Measurements from ENCODE around the gene GJE1.

The GJE1 gene

DNA sequence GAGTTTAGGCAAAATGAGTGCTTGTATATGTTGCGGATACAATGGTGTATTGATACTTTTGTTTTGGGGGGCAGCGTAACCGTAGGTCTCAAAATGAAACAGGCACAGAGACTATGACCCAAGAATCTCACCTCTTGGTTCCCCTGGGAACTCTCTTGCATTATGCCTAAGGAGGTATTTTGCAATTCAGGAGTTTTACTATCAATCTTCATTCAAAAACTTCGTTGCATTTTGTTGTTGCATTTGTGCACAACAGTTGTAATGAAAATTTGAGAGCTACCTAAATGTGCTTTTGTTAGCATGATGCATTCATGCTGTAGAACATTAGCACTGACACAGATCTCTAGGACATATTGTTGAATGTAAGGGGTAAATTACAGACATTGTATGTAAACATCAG, 32.5 kb downstream of the GJE1 start:
- DNase-seq (ENCODE audit: low spot score): no peak

DNA sequence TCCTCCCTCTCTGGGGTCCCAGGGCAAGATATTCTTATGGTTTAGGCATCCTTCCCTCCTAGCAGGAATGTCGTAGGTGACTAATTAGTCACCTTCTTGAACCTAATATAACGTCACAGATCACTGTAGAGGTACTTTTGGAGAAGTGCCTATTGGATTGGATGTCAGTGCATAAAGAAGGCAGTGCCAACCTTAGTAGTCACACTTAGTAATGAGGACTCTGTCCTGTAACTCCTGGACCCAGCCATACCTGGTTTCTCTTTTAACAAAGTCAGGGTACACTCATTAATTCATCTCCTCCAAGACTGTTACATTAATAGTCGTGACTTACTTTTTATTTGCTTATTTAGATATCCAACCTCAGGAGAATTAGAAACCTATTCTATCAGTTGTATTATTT, 34.3 kb downstream of the GJE1 start:
- DNase-seq (ENCODE audit: low spot score): no peak

DNA sequence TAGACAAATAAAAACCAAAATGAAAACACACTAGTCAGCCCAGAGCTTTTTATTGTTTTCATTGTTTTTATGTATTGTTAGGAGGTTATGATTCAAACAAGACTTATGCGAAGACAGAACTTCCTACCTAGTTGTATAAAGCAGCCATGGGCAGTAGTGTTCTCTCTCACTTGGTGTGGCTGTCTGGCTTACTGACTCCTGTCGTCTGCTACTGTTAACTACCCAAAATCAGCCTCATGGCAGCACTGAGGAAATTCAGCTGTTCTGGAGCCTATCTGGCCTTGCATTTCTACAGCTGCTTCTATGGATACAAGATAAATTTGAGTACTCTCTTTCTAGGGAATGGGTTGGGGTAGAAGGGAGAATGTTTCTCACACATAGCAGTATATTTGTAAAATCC, 34.8 kb downstream of the GJE1 start:
- DNase-seq (ENCODE audit: low spot score): no peak

DNA sequence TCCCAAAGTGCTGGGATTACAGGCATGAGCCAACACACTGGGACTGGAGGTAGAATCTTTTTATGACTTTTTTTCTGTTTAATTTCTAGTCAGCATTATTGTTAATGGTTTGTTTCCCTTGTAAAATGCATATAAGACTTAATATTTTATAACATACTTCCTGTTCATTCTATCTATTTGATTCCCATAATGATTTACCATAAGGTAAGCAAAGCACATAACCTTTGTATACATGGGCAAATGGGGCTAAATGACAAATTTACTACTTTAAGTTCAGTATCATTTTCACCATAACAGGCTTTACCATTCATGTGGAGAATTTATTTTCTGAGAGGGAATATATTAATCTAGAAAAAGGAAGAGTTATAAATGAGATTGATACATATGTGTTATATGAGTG, 38.6 kb downstream of the GJE1 start:
- no peak for DNase-seq (ENCODE audit: low spot score)

DNA sequence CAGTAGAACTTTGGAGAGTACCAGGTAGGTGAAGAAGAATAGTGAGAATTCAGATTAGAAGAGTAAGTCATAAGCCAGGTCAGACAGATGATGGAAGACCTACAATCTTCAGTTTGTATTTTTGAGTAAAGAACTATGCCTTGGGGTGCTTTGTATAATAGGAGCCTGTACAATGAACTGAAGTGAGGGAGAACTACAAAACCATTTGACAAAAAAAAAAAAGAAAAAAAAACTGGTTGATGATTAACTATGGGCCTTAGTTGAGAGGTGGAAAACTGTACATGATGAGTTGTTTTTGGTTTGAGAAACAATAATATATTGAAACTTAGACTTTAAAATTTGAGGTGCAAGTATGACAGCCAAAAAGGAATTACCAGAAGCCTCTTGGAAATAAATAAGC, 40.0 kb downstream of the GJE1 start:
- DNase-seq (ENCODE audit: low spot score): no peak

DNA sequence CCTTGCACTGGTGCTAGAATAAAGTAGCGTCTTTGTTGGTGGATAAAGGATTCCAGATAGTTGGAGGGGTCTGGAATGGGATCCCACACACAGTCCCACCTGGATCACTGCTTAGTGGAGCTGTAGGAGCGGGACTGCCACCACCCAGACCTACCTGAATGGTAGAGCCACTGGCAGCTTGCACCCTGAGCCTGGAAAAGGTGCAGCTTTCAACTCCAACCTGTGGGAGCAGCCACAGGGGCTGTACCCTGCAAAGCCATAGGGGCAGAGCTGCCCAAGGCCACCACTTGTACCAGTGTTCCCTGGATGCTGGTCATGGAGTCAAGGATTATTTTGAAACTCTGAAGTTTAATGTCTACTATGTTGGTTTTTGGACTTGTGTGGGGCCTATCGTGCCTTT, 41.3 kb downstream of the GJE1 start:
- DNase-seq (ENCODE audit: low spot score): no peak

DNA sequence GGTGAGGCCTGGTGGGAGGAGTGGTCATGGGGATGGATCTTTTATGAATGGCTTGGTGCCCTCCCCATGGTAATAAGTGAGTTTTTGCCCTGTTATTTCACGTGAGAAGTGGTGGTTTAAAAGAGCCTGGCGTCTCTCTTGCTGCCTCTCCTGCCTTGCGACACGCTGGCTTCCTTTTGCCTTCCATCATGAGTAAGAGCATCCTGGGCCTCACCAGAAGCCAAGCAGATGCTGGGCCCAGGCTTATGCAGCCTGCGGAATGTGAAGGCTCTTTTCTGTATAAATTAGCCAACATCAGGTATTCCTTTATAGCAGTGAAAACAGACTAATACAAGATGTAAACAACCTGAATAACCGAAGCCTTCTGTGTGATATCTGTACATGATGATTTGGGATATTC, 42.0 kb downstream of the GJE1 start:
- no peak for DNase-seq (ENCODE audit: low spot score)

DNA sequence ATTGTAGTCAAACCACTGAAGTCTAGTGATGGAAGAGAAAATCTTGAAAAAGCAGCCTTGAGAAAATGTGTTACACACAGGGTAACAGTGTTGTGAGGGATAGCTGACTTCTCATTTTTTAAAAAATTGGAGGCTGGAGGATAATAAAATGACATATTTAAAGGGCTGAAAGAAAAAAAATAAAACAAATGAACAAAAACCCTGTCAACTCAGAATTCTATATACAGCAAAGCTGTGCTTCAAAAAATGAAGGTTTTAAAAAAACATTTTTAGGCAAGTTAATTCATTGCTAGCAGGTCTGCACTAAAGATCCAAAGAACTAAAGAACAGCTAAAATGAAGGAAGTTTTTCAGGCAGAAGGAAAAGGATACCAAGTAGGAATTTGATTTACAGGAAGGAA, 45.4 kb downstream of the GJE1 start:
- no peak for DNase-seq (ENCODE audit: low spot score)

DNA sequence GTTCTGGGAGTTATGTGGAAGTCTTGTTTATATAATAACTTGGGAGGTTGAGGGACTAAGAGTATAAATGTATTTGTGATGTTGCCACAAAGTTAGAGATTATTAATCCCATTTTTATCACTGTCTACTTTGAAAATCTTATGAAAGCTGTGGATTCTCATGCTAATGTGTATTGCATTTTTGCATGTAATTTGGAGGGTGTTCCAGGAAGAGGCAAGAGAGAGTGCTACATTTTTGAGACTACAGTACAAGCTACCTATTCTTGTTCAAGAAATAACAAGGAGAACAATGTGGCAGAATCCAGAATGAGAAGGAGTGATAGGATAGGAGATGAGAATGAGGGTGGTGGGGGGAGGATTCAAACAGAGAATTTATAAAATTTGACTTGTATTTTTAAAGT, 49.3 kb downstream of the GJE1 start:
- no peak for DNase-seq (ENCODE audit: low spot score)

DNA sequence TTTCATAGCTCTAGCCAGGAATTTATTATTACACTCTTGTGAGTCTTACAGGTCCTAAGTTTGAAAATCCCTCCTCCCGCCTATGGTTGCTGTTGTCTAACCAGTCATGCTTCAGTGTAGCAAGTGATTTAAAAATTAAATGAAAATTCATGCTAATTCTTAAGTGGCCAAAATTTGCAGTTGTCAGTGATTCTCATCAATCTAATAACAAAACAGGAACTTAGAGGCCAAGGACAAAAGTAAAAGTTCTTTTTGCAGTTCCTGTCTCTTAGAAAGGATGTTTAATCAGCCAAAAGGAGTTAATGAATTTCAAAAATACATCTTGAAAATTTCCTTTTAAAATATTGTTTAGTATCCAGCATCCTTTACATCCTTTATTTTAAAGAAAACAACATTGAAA, 50.6 kb downstream of the GJE1 start:
- DNase-seq (ENCODE audit: low spot score): no peak

DNA sequence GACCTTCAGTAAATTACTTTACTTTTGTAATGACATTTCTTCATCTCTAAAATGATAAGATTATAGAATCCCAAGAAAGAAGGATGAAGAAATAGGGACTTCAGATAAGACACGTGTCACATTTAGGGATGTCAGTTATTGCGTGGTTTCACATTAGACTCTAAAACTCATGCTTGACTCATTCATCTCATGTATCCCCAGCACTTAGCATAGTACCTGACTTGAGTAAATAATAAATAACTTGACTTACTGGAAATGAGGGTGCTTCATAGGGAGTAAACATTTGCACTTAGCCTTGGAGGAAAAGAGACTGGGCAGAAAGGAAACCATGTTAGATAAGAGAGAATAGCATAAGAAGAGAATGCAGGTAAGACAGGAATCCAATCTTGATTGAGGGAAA, 51.6 kb downstream of the GJE1 start:
- DNase-seq (ENCODE audit: low spot score): no peak
